Cardiac fibroblast (primary cell): ENCODE measurements around the gene FCN3.

Experiments
- DNase-seq, 2 donors: peaks; one replicate each; pipeline versions ENCODE4 v3.0.0 to v3.0.0-alpha.2; 2010; ENCODE audit warnings: low read depth in 2 of 2
- H3K4me3 ChIP-seq, 2 donors: replicated peaks in 1 of 2; 1 replicate in 1 of 2; 2 replicates in 1 of 2; pipeline ENCODE4 v1.5.1; 2011; ENCODE audit warnings: low read depth in 2 of 2, low read length in 2 of 2, mild to moderate bottlenecking in 2 of 2, moderate library complexity in 1 of 2
- TF ChIP-seq, protein P1 (sequence below): IDR thresholded peaks from one replicate; pipeline ENCODE4 v1.5.1; 2011; ENCODE audit warnings: low read depth, mild to moderate bottlenecking, low read length, inconsistent platforms

FCN3 gene

DNA sequence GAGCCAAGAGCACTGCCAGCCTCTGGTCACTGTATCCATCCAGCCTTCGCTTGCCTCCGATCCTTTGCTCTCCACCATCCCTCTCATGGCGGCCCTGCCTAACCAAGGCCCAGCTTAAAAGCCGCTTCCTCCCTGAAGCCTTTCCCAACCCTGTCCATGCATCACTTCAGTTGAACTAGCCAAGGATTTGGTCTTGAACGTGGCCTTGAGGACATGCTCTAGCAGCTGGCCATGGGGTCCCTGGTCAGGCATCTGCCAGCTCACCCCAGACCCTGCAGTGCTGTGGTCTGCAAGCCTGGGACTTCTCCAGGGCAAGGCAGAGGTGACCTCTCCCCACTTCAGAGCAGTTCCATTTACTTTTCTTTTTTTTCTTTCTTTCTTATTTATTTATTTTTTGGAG is 37.9 kb downstream of the FCN3 start:
- no peak for DNase-seq
- TF ChIP-seq, protein P1, sequence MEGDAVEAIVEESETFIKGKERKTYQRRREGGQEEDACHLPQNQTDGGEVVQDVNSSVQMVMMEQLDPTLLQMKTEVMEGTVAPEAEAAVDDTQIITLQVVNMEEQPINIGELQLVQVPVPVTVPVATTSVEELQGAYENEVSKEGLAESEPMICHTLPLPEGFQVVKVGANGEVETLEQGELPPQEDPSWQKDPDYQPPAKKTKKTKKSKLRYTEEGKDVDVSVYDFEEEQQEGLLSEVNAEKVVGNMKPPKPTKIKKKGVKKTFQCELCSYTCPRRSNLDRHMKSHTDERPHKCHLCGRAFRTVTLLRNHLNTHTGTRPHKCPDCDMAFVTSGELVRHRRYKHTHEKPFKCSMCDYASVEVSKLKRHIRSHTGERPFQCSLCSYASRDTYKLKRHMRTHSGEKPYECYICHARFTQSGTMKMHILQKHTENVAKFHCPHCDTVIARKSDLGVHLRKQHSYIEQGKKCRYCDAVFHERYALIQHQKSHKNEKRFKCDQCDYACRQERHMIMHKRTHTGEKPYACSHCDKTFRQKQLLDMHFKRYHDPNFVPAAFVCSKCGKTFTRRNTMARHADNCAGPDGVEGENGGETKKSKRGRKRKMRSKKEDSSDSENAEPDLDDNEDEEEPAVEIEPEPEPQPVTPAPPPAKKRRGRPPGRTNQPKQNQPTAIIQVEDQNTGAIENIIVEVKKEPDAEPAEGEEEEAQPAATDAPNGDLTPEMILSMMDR, result no peak
- no peak overlapping the region for H3K4me3 ChIP-seq

DNA sequence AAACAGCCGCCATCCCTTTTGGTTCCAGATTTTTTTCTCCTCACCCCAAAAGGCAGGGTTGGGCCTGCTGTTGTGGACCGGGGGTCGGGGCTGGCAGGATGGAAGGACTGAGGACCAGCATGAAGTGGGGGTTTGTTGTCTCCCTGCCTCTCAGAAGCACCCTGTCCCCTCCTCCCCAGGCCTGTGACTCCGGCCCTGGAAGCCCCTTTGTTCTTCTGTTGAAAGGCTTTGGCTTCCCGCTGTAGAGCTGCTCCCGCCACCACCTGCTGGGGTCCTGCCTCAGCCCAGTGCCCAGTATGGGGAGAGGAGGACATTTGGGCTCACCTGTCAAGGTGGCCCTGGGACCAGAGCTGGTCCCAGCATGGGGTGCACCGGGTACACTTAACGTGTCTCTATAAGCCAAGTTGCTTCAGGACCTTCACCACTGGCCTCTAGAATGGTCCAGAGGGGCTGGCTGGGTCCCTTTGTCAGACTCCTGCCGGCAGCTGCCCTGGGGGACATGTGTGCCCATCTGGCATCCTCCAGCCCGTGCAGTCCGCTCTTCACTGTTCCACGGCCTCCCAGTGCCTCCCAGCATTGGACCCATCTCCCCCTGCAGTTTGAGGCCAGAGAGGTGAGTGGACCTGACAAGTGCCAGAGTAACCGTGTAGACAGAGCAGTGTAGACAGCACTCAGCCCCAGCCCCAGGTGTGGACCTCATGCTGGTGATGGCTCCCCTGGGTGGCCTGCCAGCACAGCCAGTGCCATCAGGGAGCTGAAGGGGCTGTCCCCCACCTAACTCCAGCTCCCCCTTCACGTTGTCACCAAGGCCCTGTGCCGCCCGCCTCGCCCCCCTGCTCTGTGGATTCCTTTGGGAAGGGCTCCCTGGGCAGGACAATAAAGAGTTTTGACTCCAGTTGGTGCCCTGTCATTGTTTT is 38.9 kb downstream of the FCN3 start:
- TF ChIP-seq, protein P1, result no peak
- no peak overlapping the region for H3K4me3 ChIP-seq
- DNase-seq, result no peak

DNA sequence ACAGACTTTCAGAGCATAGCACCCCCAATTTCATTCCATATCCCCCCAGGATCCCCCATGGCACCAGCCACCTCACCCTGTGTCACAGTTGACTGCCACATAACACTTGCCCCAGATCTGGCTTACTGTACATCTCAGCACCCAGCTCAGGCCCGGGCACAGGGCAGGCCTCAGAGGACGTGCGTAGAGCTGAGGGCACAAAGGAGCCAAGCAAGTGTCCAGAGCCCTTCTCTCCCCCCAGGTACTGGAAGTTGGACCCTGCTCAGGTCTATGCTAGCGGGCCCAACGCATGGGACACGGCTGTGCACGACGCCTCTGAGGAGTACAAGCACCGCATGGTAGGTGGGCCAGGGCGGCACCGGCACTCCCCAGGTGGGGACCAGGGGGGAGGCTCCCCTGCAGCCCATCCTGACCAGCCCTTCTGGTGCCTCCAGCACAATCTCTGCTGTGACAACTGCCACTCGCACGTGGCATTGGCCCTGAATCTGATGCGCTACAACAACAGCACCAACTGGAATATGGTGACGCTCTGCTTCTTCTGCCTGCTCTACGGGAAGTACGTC is 40.8 kb downstream of the FCN3 start:
- TF ChIP-seq, protein P1, result no peak
- DNase-seq, result no peak
- H3K4me3 ChIP-seq, result no peak overlapping the region

DNA sequence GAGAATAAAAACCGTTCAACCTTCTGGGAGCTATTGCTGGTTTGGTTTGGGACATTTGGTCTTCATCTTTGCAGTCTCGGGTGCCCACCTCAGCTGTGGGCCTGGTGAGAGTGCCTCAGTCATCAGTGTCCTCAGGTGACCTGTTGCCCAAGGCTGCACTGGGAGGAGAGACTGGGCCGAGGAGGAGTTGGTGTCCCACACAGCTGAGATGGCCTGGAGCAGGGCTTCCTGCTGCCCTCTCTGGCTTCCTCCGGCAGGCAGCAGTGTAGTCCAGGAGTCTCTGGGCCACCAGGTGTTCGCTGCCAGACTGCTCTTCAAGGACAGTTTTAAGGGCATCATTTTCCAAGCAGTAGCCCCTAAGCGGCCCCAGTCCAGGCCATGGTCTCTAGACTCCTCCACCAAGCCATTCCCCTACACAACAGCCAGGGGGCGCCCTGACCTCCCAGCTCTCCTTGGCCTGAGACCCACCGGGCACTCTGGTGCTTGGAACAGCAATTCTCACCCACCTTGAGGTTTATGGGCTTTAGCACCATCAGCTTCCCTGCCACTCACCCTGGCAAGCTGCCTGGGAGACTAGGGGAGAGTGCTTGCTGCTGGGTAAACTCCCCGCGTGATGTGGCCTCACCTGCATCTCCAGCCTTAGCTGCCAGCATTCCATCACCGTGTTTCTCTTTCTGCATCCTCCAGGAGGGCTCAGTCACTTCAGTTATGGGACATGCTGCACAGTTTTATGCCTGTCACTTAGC is 41.9 kb downstream of the FCN3 start:
- TF ChIP-seq, protein P1, result peak; percentile 95
- DNase-seq, result peak; percentile 45 to 51
- H3K4me3 ChIP-seq, result no peak overlapping the region

DNA sequence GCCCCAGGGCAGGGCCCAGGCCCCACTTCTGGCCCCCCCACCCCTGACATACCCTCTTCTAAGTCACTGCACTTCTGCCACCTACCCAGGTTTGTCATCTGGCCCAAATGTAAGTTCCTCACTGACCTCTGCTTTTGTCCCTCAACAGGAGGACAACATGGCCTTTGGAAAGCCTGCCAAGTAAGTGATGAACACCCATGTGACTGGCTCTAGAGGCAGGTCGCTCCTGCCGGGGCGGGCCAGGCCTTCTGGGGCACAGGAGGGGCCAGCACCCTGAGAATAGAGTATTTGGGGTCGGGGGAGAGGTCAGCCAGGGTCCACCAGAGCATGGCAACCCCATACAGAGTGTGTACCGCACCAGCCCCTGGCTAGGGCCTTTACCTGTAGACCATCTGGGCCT is 42.7 kb downstream of the FCN3 start:
- DNase-seq, result no peak
- no peak overlapping the region for H3K4me3 ChIP-seq
- TF ChIP-seq, protein P1, result no peak

DNA sequence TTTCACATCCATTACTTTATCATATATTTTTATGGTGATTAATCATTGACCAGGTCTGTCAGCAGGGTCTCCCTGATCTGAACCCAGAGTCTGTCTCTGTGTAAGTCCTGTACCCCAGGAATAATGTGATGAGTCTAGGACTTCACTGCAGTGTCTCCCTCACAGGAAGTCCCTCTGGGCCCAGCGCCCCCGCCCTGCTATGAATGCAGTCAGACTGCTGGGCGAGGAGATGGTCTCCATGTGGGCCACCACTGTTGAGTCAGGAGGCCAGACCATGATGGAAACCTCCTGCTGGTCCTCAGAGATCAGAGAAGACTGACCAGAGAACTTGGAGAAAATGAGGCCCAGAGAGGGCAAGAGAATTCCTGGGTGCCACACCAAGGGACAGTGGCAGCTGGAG is 43.2 kb downstream of the FCN3 start:
- no peak for DNase-seq
- H3K4me3 ChIP-seq, result no peak overlapping the region
- TF ChIP-seq, protein P1, result no peak
